ENCODE data around the gene PPFIBP1. TPM values are rescaled to one million over a fixed set of nuclear protein-coding genes. Genes with fewer than 3 reads are reported as not detected.

PPFIBP1 gene
- total RNA-seq, 4 donors from 2014 or later, result 48.6 to 148 (median 74.8) TPM

DNA sequence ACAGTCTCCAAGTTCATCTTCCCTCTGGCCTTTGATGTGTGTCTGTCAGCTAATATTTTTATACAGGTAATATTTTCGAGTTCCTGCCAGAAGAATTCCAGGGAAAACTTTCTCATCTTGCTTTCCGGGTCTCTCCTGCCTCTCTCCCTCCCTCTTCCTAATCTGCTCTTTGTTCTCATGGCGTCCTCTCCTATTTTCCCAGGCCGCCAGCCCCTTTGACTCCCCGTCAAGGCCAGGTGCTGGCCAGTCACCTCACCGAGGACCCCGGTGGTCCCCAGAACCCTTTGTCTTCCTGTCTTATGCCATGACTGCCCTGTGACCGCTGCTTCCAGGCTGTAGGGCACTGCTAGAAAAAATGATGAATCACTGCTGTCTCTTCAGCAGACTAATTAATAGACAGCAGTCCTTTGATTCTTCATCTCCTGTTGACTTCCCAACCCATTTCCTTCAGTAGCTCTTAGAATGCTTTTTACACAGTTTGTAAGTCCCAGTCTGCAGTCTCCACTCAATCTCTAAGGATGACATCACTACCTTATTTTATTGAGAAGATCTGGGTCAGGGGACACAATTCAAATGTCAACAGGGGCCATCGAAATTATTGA, 40.7 kb downstream of the PPFIBP1 start:
- H3K4me3 ChIP-seq, result no peak overlapping the region
- no peak for DNase-seq (ENCODE audit: low spot score in 2 of 2)
- H3K36me3 ChIP-seq, result no peaks in the 10 kb centered on the region
- H3K4me1 ChIP-seq, result peaks cover 38% of the 10 kb centered on the region
- 37% methylated on average over 9 of the region's 9 CpGs for WGBS
- no peaks in the 10 kb centered on the region for H3K27me3 ChIP-seq
- H3K27ac ChIP-seq, result peak overlapping the region; percentile 56
- H3K9me3 ChIP-seq, result no peaks in the 10 kb centered on the region
- TF ChIP-seq CTCF (IDR thresholded peaks at IDR 0.05), result no peak
- TF ChIP-seq POLR2AphosphoS5 (IDR thresholded peaks at IDR 0.05), result no peak
- TF ChIP-seq EP300 (IDR thresholded peaks at IDR 0.05), result no peak
- no peak for TF ChIP-seq POLR2A (IDR thresholded peaks at IDR 0.05)

- TF ChIP-seq CTCF (IDR thresholded peaks at IDR 0.05) (no peak), EP300 (IDR thresholded peaks at IDR 0.05) (no peak), POLR2A (IDR thresholded peaks at IDR 0.05) (no peak), POLR2AphosphoS5 (IDR thresholded peaks at IDR 0.05) (no peak)
- 86% methylated on average over 2 of the region's 2 CpGs for WGBS
- Histone ChIP-seq H3K9me3 (no peaks in the 10 kb centered on the region), H3K4me3 (no peak overlapping the region), H3K27me3 (no peaks in the 10 kb centered on the region), H3K27ac (no peak overlapping the region), H3K36me3 (no peaks in the 10 kb centered on the region), H3K4me1 (peaks cover 27% of the 10 kb centered on the region)
- DNase-seq (ENCODE audit: low spot score in 2 of 2), result no peak
Observed at GRCh38 chr12:27566159-27566558, 42.2 kb downstream of the PPFIBP1 start.

GRCh38 chr12:27566626-27567025, 42.6 kb downstream of the PPFIBP1 start:
- Histone ChIP-seq H3K36me3 (no peaks in the 10 kb centered on the region), H3K4me3 (no peak overlapping the region), H3K9me3 (no peaks in the 10 kb centered on the region), H3K27ac (no peak overlapping the region), H3K27me3 (no peaks in the 10 kb centered on the region), H3K4me1 (peaks cover 26% of the 10 kb centered on the region)
- WGBS, result 82% methylated on average over 2 of the region's 2 CpGs
- no peak for DNase-seq (ENCODE audit: low spot score in 2 of 2)
- TF ChIP-seq CTCF (IDR thresholded peaks at IDR 0.05), result no peak
- TF ChIP-seq POLR2A (IDR thresholded peaks at IDR 0.05), result no peak
- TF ChIP-seq POLR2AphosphoS5 (IDR thresholded peaks at IDR 0.05), result no peak
- no peak for TF ChIP-seq EP300 (IDR thresholded peaks at IDR 0.05)

GRCh38 chr12:27571463-27571862, 47.5 kb downstream of the PPFIBP1 start:
- no peak for DNase-seq (ENCODE audit: low spot score in 2 of 2)
- Histone ChIP-seq H3K27ac (no peak overlapping the region), H3K4me1 (peaks cover 29% of the 10 kb centered on the region), H3K27me3 (no peaks in the 10 kb centered on the region), H3K36me3 (no peaks in the 10 kb centered on the region), H3K4me3 (no peak overlapping the region), H3K9me3 (no peaks in the 10 kb centered on the region)
- TF ChIP-seq POLR2A (IDR thresholded peaks at IDR 0.05) (no peak), CTCF (IDR thresholded peaks at IDR 0.05) (no peak), POLR2AphosphoS5 (IDR thresholded peaks at IDR 0.05) (no peak), EP300 (IDR thresholded peaks at IDR 0.05) (no peak)
- WGBS, result 36% methylated on average over 1 of the region's 1 CpG

GRCh38 chr12:27572486-27573255, 48.7 kb downstream of the PPFIBP1 start:
- H3K9me3 ChIP-seq, result no peaks in the 10 kb centered on the region
- no peak overlapping the region for H3K27ac ChIP-seq
- DNase-seq (ENCODE audit: low spot score in 2 of 2), result no peak
- 60% methylated on average over 2 of the region's 2 CpGs for WGBS
- no peaks in the 10 kb centered on the region for H3K36me3 ChIP-seq
- no peak for TF ChIP-seq POLR2A (IDR thresholded peaks at IDR 0.05)
- TF ChIP-seq EP300 (IDR thresholded peaks at IDR 0.05), result no peak
- TF ChIP-seq POLR2AphosphoS5 (IDR thresholded peaks at IDR 0.05), result no peak
- TF ChIP-seq CTCF (IDR thresholded peaks at IDR 0.05), result no peak
- H3K27me3 ChIP-seq, result no peaks in the 10 kb centered on the region
- no peak overlapping the region for H3K4me3 ChIP-seq
- peaks cover 29% of the 10 kb centered on the region for H3K4me1 ChIP-seq

Measured in suprapubic skin (tissue), 4 donors.